Measurements from ENCODE around the gene KDM4B. TPM values are rescaled to one million over a fixed set of nuclear protein-coding genes. Genes with fewer than 3 reads are reported as not detected.

The KDM4B gene
- total RNA-seq, 1 experiment from 2014 or later = 35.9 TPM

GRCh38 chr19:5132206-5132560 is 163.3 kb downstream of the KDM4B start:
- no peaks in the 10 kb centered on the region for H3K79me2 ChIP-seq (ENCODE audit: insufficient read depth, low read length)
- H3K9me3 ChIP-seq (ENCODE audit: control insufficient read depth in 1 of 2, insufficient read depth in 1 of 2, low read depth in 1 of 2, low read length in 2 of 2) = no peaks in the 10 kb centered on the region
- no peak overlapping the region for H3K9ac ChIP-seq (ENCODE audit: low read length)
- no peak for ATAC-seq
- H2AFZ ChIP-seq (ENCODE audit: low read depth, low read length, poor library complexity, severe bottlenecking) = no peak overlapping the region
- no peak overlapping the region for H3K27ac ChIP-seq (ENCODE audit: low read depth, low read length)
- no peak for DNase-seq (ENCODE audit: low read depth, low spot score)
- ChIA-PET POLR2A (no interaction called here), CTCF (no interaction called here), RAD21 (ENCODE audit: low non-redundant PET in 1 of 2, low total read pairs in 2 of 2, uncharacterized antibody in 2 of 2, unreplicated experiment in 2 of 2) (no interaction called here)
- no peaks in the 10 kb centered on the region for H3K9me2 ChIP-seq (ENCODE audit: insufficient read depth)
- no TSS peak for BruUV-seq (replicated peaks)
- no peak overlapping the region for H3K4me2 ChIP-seq (ENCODE audit: low read length)
- H3K4me1 ChIP-seq (ENCODE audit: control insufficient read depth in 1 of 2, insufficient read depth in 2 of 2, low read length in 2 of 2) = no peaks in the 10 kb centered on the region
- no peak for TF ChIP-seq ZNF274 (IDR thresholded peaks at IDR 0.05; ENCODE audit: low read depth, low read length)
- TF ChIP-seq SP1 (IDR thresholded peaks at IDR 0.05; ENCODE audit: low read depth) = no peak
- TF ChIP-seq EZH2phosphoT487 (IDR thresholded peaks at IDR 0.05; ENCODE audit: borderline replicate concordance) = no peak
- no peak for TF ChIP-seq EGR1 (IDR thresholded peaks at IDR 0.05; ENCODE audit: low read depth)
- no peak for TF ChIP-seq SIN3A (IDR thresholded peaks at IDR 0.05; ENCODE audit: low read depth)
- no peak for TF ChIP-seq CTCF (IDR thresholded peaks at IDR 0.05 in 2 of 3, conservative IDR thresholded peaks at IDR 0.05 in 1 of 3; ENCODE audit: borderline replicate concordance in 1 of 3, insufficient read depth in 1 of 3, low read depth in 2 of 3, low read length in 2 of 3)
- no peak for TF ChIP-seq JUND (IDR thresholded peaks at IDR 0.05)
- TF ChIP-seq ZBTB33 (IDR thresholded peaks at IDR 0.05; ENCODE audit: extremely low read depth, insufficient replicate concordance, low read length) = no peak
- TF ChIP-seq ATF3 (IDR thresholded peaks at IDR 0.05) = no peak
- TF ChIP-seq EZH2 (IDR thresholded peaks at IDR 0.05) = no peak
- no peak for TF ChIP-seq POLR2A (IDR thresholded peaks at IDR 0.05; ENCODE audit: borderline replicate concordance, extremely low read depth, insufficient read depth, insufficient read length)
- TF ChIP-seq FOSL1 (IDR thresholded peaks at IDR 0.05; ENCODE audit: low read depth) = no peak
- TF ChIP-seq YY1 (IDR thresholded peaks at IDR 0.05; ENCODE audit: extremely low read depth, insufficient replicate concordance, low read depth, low read length) = no peak
- TF ChIP-seq, protein P1, sequence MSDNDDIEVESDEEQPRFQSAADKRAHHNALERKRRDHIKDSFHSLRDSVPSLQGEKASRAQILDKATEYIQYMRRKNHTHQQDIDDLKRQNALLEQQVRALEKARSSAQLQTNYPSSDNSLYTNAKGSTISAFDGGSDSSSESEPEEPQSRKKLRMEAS (IDR thresholded peaks at IDR 0.05) = no peak
- TF ChIP-seq CBX3 (IDR thresholded peaks at IDR 0.05; ENCODE audit: low read depth) = no peak
- no peak for TF ChIP-seq CEBPB (IDR thresholded peaks at IDR 0.05; ENCODE audit: low read depth)
- TF ChIP-seq ELF1 (IDR thresholded peaks at IDR 0.05; ENCODE audit: borderline replicate concordance, low read depth) = no peak
- no peak for TF ChIP-seq TCF7L2 (IDR thresholded peaks at IDR 0.05; ENCODE audit: borderline replicate concordance, extremely low read depth, insufficient read depth, insufficient read length)
- H3K27me3 ChIP-seq (ENCODE audit: insufficient read depth, low read length) = no peaks in the 10 kb centered on the region
- H3K36me3 ChIP-seq (ENCODE audit: control insufficient read depth in 1 of 2, insufficient read depth in 2 of 2, low read length in 2 of 2) = no peaks in the 10 kb centered on the region
- intact Hi-C loops (cut with micrococcal nuclease) = no loop called here
- H3K4me3 ChIP-seq (replicated peaks in 1 of 2; ENCODE audit: low read depth in 1 of 2, low read length in 2 of 2) = no peak overlapping the region
- no peaks in the 10 kb centered on the region for H4K20me1 ChIP-seq (ENCODE audit: insufficient read depth)

Measured in HCT116 (cell line).